Measurements from ENCODE around the gene KCNJ14.

GRCh38 chr19:48509467-48510194 lies 54.3 kb downstream of the KCNJ14 start:
- no peak for TF ChIP-seq CTCF (IDR thresholded peaks at IDR 0.05; ENCODE audit: poor library complexity, severe bottlenecking)
- no peak for TF ChIP-seq TAF1 (IDR thresholded peaks at IDR 0.05; ENCODE audit: low read depth)
- no peak for TF ChIP-seq EP300 (conservative IDR thresholded peaks at IDR 0.05; ENCODE audit: poor library complexity, severe bottlenecking)
- no peak for TF ChIP-seq EZH2 (IDR thresholded peaks at IDR 0.05; ENCODE audit: borderline replicate concordance, insufficient read depth, low read length, poor library complexity, severe bottlenecking)
- TF ChIP-seq POLR2AphosphoS5 (IDR thresholded peaks at IDR 0.05): no peak
- no peak for TF ChIP-seq MXI1 (conservative IDR thresholded peaks at IDR 0.05; ENCODE audit: poor library complexity, severe bottlenecking)
- no peak for TF ChIP-seq RAD21 (conservative IDR thresholded peaks at IDR 0.05)
- no peak for TF ChIP-seq SMC3 (conservative IDR thresholded peaks at IDR 0.05; ENCODE audit: poor library complexity)
